GM20000 (cell line): ENCODE data around the gene COQ10B.
"Not testable (repeated sequence)": the region's sequence is repeated elsewhere in the genome, so short reads cannot be mapped to it uniquely, and the experiment has no call there.

Experiments
- DNase-seq: peaks from one replicate; pipeline ENCODE4 v3.0.0; 2012; ENCODE audit warnings: low spot score
- TF ChIP-seq, protein P1 (sequence below): IDR thresholded peaks from 2 replicates; pipeline ENCODE4 v1.5.1; 2012; ENCODE audit warnings: mild to moderate bottlenecking, control low read depth; ENCODE audit errors: extremely low read depth, missing control alignments

The COQ10B gene

DNA sequence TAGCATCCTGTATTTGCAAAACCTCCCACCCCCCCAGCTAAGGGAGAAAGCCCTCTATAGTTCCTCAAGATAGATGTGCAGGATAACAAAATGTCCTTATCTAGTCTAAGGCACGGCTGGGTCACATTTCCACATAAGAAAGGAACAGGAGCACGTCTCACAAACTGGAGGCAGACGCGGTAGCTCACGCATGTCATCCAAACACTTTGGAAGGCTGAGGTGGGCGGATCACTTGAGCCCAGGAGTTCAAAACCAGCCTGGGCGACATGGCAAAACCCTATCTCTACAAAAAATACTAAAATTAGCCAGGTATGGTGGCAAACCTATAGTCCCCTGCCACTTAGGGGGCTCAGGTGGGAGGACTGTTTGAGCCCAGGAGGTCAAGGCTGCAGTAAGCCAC is 27.8 kb upstream of the COQ10B start:
- TF ChIP-seq, protein P1, sequence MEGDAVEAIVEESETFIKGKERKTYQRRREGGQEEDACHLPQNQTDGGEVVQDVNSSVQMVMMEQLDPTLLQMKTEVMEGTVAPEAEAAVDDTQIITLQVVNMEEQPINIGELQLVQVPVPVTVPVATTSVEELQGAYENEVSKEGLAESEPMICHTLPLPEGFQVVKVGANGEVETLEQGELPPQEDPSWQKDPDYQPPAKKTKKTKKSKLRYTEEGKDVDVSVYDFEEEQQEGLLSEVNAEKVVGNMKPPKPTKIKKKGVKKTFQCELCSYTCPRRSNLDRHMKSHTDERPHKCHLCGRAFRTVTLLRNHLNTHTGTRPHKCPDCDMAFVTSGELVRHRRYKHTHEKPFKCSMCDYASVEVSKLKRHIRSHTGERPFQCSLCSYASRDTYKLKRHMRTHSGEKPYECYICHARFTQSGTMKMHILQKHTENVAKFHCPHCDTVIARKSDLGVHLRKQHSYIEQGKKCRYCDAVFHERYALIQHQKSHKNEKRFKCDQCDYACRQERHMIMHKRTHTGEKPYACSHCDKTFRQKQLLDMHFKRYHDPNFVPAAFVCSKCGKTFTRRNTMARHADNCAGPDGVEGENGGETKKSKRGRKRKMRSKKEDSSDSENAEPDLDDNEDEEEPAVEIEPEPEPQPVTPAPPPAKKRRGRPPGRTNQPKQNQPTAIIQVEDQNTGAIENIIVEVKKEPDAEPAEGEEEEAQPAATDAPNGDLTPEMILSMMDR, result no peak
- DNase-seq, result no peak

DNA sequence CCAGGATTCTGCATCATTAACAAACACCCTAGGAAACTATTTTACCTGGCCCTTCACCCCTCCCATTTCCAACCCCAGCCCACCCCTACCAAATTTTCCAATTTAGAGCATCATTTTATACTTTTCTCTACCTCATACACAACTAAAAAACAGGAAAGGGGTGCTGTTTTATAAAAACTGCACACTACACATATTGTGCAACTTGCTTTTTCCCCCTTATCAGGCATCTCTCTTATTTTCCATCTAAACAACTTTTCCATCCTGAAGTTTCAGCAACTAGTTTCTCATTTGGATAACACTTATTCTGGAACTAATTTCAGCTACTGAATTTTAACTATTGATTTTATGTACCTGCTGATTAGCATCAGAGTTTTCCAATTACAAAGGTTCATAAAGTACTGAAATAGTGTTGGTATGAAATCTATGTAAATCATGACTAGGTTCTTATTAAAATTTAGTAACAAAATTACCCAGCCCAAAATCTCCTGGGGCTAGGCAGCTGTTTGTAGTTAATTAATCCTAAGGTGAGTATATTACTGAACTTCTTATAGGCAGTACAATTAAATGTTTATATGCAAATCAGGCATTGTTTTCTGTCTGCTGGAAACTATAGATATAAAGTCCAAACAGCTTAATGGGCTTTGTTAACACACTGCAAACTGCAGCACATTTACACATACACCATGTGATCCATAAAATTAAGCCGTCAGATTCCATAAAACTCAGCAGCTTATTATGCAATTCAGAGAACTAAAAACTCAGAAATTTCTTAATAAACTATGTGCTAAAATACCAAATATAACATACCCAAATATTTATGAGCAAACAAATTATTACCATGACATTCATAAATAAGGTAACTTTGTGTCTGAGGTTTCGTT is 26.4 kb upstream of the COQ10B start:
- TF ChIP-seq, protein P1, result no peak
- no peak for DNase-seq

DNA sequence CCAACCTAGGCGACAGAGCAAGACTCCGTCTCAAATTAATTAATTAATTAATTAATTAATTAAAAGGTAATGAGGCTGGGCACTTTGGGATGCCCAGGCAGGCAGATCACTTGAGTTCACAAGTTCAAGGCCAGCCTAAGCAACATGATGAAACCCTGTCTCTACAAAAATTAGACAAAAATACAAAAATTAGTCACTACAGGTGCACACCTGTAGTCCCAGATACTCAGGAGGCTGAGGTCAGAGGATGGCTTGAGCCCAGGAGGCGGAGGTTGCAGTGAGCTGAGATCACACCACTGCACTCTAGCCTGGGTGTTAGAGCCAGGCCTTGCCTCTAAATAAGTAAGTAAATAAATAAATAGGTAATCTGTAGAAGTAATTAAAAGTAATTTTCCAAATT is 25.4 kb upstream of the COQ10B start:
- no peak for DNase-seq
- TF ChIP-seq, protein P1, result no peak

DNA sequence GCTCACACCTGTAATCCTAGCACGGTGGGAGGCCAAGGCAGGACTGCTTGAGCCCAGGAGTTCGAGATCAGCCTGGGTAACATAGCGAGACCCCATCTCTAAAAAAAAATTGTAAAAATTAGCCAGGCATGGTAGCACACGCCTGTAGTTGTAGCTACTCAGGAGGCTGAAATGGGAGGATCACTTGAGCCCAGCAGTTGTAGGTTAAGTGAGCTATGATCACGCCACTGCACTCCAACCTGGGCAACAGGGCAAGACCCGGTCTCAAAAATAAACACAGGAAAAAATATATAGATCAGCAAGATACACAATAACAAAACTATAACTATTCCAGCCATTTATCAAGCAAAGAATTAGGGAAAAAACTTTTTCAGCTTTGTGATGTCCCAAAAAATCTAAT is 21.5 kb upstream of the COQ10B start:
- TF ChIP-seq, protein P1, result no peak
- no peak for DNase-seq

- not testable (repeated sequence) for DNase-seq
Measured at GRCh38 chr2:197432527-197432926, 20.8 kb upstream of the COQ10B start.

DNA sequence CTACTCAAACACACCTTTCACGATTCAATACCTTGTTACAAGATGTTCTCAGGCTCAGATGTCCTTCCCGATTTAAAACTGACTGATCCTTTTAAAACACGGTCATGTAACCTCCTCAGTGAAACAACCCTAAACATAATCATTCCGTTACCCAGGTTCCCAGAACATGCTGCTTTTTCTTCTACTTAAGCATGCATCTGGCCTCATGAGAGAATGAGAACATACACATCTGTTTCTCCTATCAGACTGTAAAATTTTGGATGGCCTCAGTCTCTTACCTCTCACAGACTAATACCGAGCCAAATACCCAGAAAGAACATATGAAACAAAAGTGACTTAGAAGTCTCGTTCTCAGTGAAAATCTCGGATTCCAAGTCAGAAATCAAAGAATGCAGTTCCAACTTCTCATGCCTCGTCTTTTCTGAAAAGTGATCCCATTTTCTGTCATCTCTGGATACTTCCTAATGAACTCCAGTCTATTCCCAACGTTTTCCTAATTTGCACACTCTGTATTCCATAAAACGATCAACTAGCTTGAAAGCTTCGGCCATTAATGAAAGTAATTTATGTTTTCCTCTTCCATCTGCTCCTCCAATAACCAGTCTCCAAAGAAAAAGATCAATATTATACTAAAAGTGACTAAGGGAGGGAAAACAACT is 19.4 kb upstream of the COQ10B start:
- TF ChIP-seq, protein P1, result no peak
- no peak for DNase-seq

- peak; percentile 92 for DNase-seq
- TF ChIP-seq, protein P1, result no peak
Measured at GRCh38 chr2:197434541-197435513, 18.5 kb upstream of the COQ10B start, which contains the start of gene SF3B1. SF3B1 (minus strand) TSS chr2:197435028; CDS start chr2:197434999, 29 bp downstream.
